ENCODE measurements around the gene DOCK2. TPM values are rescaled to one million over a fixed set of nuclear protein-coding genes. Genes with fewer than 3 reads are reported as not detected.

DOCK2 gene
- total RNA-seq, result 99.4 TPM
- 34.6 TPM for polyA plus RNA-seq
- long read RNA-seq, donor 1, result 0 reads
- long read RNA-seq, donor 2, result 0 reads
- long read RNA-seq, donor 3, full-length matches to known transcripts, result 8 of 35 reads
- long read RNA-seq, donor 3, partial matches to known transcripts, result 27 of 35 reads
- long read RNA-seq, donor 3, other reads (novel, unspliced or antisense), result 0 of 35 reads
- long read RNA-seq, donor 4, full-length matches to known transcripts, result 7 of 21 reads
- long read RNA-seq, donor 4, partial matches to known transcripts, result 14 of 21 reads
- long read RNA-seq, donor 4, other reads (novel, unspliced or antisense), result 0 of 21 reads
- long read RNA-seq, donor 5, full-length matches to known transcripts, result 10 of 15 reads
- long read RNA-seq, donor 5, partial matches to known transcripts, result 5 of 15 reads
- long read RNA-seq, donor 5, other reads (novel, unspliced or antisense), result 0 of 15 reads
- long read RNA-seq, donor 6, full-length matches to known transcripts, result 7 of 7 reads
- long read RNA-seq, donor 6, partial matches to known transcripts, result 0 of 7 reads
- long read RNA-seq, donor 6, other reads (novel, unspliced or antisense), result 0 of 7 reads
- long read RNA-seq, donor 7, full-length matches to known transcripts, result 7 of 7 reads
- long read RNA-seq, donor 7, partial matches to known transcripts, result 0 of 7 reads
- long read RNA-seq, donor 7, other reads (novel, unspliced or antisense), result 0 of 7 reads
- long read RNA-seq, donor 8, full-length matches to known transcripts, result 4 of 4 reads
- long read RNA-seq, donor 8, partial matches to known transcripts, result 0 of 4 reads
- long read RNA-seq, donor 8, other reads (novel, unspliced or antisense), result 0 of 4 reads
- long read RNA-seq, donor 9, full-length matches to known transcripts, result 10 of 10 reads
- long read RNA-seq, donor 9, partial matches to known transcripts, result 0 of 10 reads
- long read RNA-seq, donor 9, other reads (novel, unspliced or antisense), result 0 of 10 reads
- long read RNA-seq, donor 10, full-length matches to known transcripts, result 3 of 9 reads
- long read RNA-seq, donor 10, partial matches to known transcripts, result 6 of 9 reads
- long read RNA-seq, donor 10, other reads (novel, unspliced or antisense), result 0 of 9 reads

DNA sequence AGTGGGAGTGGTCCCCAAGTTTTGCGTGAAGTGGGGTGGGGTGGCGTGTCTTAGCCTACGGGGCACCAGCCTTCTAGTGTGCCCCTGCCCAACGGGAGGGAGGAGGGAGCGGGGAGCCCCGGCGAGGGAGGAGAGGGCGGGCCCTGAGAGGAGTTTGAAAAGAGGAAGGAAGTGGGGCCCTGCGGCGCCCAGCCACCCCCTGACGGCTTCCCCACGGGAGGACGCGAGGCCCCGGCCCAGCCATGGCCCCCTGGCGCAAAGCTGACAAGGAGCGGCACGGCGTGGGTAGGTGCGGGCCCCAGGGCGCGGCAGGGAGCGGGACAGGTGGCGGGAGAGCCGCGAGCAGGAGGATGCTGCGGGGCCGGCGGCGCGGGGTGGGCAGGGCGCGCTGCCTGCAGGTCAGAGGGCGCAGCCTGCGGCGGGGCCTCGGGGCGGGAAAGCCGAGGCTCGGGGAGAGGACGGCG, at the start of gene DOCK2:
Gene DOCK2 (plus strand): TSS at position 191 of the 464 bp plus-strand sequence. CDS start 52 bp downstream, at position 243.
- H3K4me3 ChIP-seq (ENCODE audit: low read length in 2 of 2), result peak within 1 kb of the TSS; percentile 65 to 70
- peak in 8 of 9 donors; percentile 37 to 87 (median 64) for DNase-seq (ENCODE audit: low read depth in 6 of 9, low spot score in 9 of 9)
- peaks cover 3 to 27% of the 10 kb centered on the region in 2 donors for H3K36me3 ChIP-seq (ENCODE audit: control insufficient read depth in 2 of 2, insufficient read depth in 2 of 2, low read length in 1 of 2)
- peaks cover 9 to 19% of the 10 kb centered on the region in 2 donors for H3K4me1 ChIP-seq (ENCODE audit: control insufficient read depth in 2 of 2, insufficient read depth in 2 of 2, low read length in 2 of 2)
- H3K9me3 ChIP-seq (ENCODE audit: control insufficient read depth in 2 of 2, insufficient read depth in 1 of 2, low read length in 1 of 2), result peaks cover 1 to 6% of the 10 kb centered on the region in 2 donors
- WGBS, result under 1% methylated on average over 42 of the region's 42 CpGs
- no peaks in the 10 kb centered on the region for H3K27me3 ChIP-seq (ENCODE audit: control insufficient read depth in 2 of 2, insufficient read depth in 1 of 2, low read length in 1 of 2)
- peak within 1 kb of the TSS; percentile 93 for H3K27ac ChIP-seq (ENCODE audit: low read depth in 1 of 2, low read length in 1 of 2)

DNA sequence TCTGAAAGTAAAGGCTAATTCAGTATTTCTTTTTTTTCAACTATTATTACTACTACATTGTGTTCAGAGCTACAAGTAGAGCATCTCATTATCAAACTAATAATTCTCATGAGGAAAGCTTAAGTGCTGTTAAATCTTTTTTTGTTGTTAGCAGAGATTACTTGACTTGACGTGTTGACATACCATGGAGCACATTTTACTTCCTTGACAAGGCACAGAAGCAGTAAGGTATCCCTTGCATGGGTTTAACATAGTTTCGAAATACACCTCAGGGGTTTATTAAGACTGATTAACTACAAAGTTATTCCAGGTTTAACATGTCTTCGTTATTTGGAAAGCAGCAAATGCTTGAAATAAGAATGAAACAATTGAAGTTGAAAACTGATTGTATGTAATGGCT, 46.5 kb upstream of the DOCK2 start:
- Histone ChIP-seq H3K36me3 (ENCODE audit: control insufficient read depth in 2 of 2, insufficient read depth in 2 of 2, low read length in 1 of 2) (peaks cover 25 to 59% of the 10 kb centered on the region in 2 donors), H3K4me3 (ENCODE audit: low read length in 2 of 2) (no peak overlapping the region), H3K27ac (ENCODE audit: low read depth in 1 of 2, low read length in 1 of 2) (no peak overlapping the region), H3K27me3 (ENCODE audit: control insufficient read depth in 2 of 2, insufficient read depth in 1 of 2, low read length in 1 of 2) (no peaks in the 10 kb centered on the region), H3K9me3 (ENCODE audit: control insufficient read depth in 2 of 2, insufficient read depth in 1 of 2, low read length in 1 of 2) (no peaks in the 10 kb centered on the region), H3K4me1 (ENCODE audit: control insufficient read depth in 2 of 2, insufficient read depth in 2 of 2, low read length in 2 of 2) (peaks cover 0 to 3% of the 10 kb centered on the region in 2 donors)
- 96% methylated on average over 3 of the region's 3 CpGs for WGBS
- DNase-seq (ENCODE audit: low read depth in 6 of 9, low spot score in 9 of 9), result no peak

DNA sequence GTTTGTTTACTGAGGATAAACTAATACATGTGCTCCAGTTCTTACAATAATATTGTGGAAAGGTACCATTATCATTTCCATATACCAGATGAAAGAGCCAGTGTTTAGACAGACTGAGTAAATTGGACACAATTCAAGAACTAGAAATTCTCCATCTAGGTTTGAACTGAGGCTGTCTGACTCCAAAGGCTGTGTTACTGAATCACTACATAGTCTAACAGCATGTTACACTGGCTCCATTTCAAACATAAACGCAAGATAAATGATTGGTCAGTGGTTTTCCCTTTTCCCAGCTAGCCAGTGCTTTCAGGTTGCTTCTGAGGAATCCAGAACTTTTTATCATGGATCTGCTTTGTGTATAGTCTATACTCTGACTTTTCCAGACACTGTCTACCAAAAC, 45.4 kb upstream of the DOCK2 start:
- DNase-seq (ENCODE audit: low read depth in 6 of 9, low spot score in 9 of 9), result no peak
- Histone ChIP-seq H3K4me1 (ENCODE audit: control insufficient read depth in 2 of 2, insufficient read depth in 2 of 2, low read length in 2 of 2) (no peaks in the 10 kb centered on the region), H3K27ac (ENCODE audit: low read depth in 1 of 2, low read length in 1 of 2) (no peak overlapping the region), H3K27me3 (ENCODE audit: control insufficient read depth in 2 of 2, insufficient read depth in 1 of 2, low read length in 1 of 2) (no peaks in the 10 kb centered on the region), H3K4me3 (ENCODE audit: low read length in 2 of 2) (no peak overlapping the region), H3K36me3 (ENCODE audit: control insufficient read depth in 2 of 2, insufficient read depth in 2 of 2, low read length in 1 of 2) (peaks cover 25 to 67% of the 10 kb centered on the region in 2 donors), H3K9me3 (ENCODE audit: control insufficient read depth in 2 of 2, insufficient read depth in 1 of 2, low read length in 1 of 2) (no peaks in the 10 kb centered on the region)
- 51% methylated on average over 1 of the region's 1 CpG for WGBS

DNA sequence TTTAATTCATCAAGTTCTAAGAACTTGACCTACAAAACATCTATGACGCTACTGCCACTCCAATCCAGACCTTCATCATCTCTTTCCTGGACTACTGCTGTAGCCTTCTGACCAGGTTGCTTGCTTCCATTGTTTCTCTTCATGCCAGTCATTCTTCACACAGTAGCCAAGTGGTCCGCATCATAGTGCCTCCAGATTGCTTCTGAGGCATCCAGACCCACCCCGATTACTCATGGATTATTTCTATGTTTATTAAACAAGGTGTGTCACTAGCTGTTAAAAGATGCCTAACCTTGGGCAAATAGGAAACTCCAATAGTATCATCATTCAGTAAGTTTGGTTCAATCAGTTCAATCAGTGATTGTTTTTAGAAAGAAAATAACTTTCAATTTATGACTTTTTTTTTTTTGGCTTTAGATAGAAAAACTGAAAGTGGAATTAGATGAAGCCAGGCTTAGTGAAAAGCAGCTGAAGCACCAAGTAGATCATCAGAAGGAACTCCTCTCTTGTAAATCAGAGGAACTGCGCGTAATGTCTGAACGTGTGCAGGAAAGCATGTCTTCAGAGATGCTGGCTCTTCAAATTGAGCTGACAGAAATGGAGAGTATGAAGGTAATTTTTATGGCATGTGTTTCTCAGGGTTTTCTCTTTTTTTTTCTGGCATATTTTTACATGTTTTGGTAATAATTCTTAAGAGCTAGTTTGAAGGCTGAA, 44.0 kb upstream of the DOCK2 start:
- H3K36me3 ChIP-seq (ENCODE audit: control insufficient read depth in 2 of 2, insufficient read depth in 2 of 2, low read length in 1 of 2), result peaks cover 25 to 74% of the 10 kb centered on the region in 2 donors
- 99% methylated on average over 6 of the region's 6 CpGs for WGBS
- H3K4me1 ChIP-seq (ENCODE audit: control insufficient read depth in 2 of 2, insufficient read depth in 2 of 2, low read length in 2 of 2), result no peaks in the 10 kb centered on the region

DNA sequence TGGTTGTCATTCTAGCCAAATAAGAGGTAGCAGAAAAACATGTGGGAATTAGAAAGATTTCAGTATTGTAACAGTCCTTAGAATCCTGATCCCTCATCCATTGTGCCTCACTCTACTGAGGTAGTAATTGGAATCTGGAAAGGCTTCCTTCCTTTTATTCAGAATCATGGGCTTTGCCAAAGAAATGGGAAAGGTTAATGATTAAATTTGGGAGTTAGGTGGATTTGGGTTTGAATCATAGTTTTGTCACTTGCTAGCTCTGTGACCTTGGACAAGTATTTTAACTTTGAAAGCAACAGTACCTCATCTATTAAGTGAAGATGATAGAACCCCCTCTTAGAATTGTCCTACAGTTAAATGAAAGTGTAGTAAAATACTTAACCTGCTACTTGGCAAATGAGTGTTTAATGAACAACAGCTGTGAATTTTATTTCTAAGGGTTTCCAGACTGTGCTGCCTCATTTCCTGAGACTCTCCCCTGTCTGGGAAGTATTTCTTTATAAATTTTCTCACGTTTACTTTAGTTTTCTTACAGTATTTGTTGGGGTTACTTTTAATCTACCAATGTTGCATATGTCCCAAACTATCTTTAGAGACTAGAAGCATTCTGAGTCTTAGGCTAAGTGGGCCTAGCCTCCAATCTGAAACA, 41.8 kb upstream of the DOCK2 start:
- no peak for DNase-seq (ENCODE audit: low read depth in 6 of 9, low spot score in 9 of 9)
- H3K9me3 ChIP-seq (ENCODE audit: control insufficient read depth in 2 of 2, insufficient read depth in 1 of 2, low read length in 1 of 2), result no peaks in the 10 kb centered on the region
- no peak overlapping the region for H3K27ac ChIP-seq (ENCODE audit: low read depth in 1 of 2, low read length in 1 of 2)
- WGBS, result 96% methylated on average over 1 of the region's 1 CpG
- H3K4me1 ChIP-seq (ENCODE audit: control insufficient read depth in 2 of 2, insufficient read depth in 2 of 2, low read length in 2 of 2), result no peaks in the 10 kb centered on the region
- H3K36me3 ChIP-seq (ENCODE audit: control insufficient read depth in 2 of 2, insufficient read depth in 2 of 2, low read length in 1 of 2), result peaks cover 25 to 75% of the 10 kb centered on the region in 2 donors
- no peaks in the 10 kb centered on the region for H3K27me3 ChIP-seq (ENCODE audit: control insufficient read depth in 2 of 2, insufficient read depth in 1 of 2, low read length in 1 of 2)
- no peak overlapping the region for H3K4me3 ChIP-seq (ENCODE audit: low read length in 2 of 2)

More for the DNA sequence above, 44.0 kb upstream of the DOCK2 start:
- H3K9me3 ChIP-seq (ENCODE audit: control insufficient read depth in 2 of 2, insufficient read depth in 1 of 2, low read length in 1 of 2), result no peaks in the 10 kb centered on the region
- no peaks in the 10 kb centered on the region for H3K27me3 ChIP-seq (ENCODE audit: control insufficient read depth in 2 of 2, insufficient read depth in 1 of 2, low read length in 1 of 2)
- H3K4me3 ChIP-seq (ENCODE audit: low read length in 2 of 2), result no peak overlapping the region
- no peak for DNase-seq (ENCODE audit: low read depth in 6 of 9, low spot score in 9 of 9)
- H3K27ac ChIP-seq (ENCODE audit: low read depth in 1 of 2, low read length in 1 of 2), result no peak overlapping the region

DNA sequence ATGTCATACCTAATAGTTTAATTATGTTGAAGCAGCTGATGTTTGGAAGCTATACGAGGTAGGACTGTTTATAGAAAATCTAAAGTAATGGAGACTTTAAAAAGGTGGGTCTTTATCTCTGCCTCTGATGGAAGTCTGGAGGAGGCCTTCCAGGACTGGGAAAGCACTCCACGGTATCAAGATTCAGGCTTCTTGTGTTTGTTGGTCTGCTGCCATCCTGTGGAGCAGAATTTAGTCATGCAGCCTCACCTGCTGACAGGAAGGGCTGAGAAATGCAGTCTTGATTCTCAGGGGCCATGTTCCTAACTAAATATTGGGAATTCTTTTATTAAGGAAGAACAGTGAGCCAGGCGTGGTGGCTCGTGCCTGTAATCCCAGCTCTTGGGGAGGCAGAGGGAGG, 37.6 kb upstream of the DOCK2 start:
- no peaks in the 10 kb centered on the region for H3K27me3 ChIP-seq (ENCODE audit: control insufficient read depth in 2 of 2, insufficient read depth in 1 of 2, low read length in 1 of 2)
- peaks cover 22 to 62% of the 10 kb centered on the region in 2 donors for H3K36me3 ChIP-seq (ENCODE audit: control insufficient read depth in 2 of 2, insufficient read depth in 2 of 2, low read length in 1 of 2)
- H3K27ac ChIP-seq (ENCODE audit: low read depth in 1 of 2, low read length in 1 of 2), result peak overlapping the region in 1 of 2 donors; percentile 25
- no peak overlapping the region for H3K4me3 ChIP-seq (ENCODE audit: low read length in 2 of 2)
- H3K4me1 ChIP-seq (ENCODE audit: control insufficient read depth in 2 of 2, insufficient read depth in 2 of 2, low read length in 2 of 2), result no peaks in the 10 kb centered on the region
- no peaks in the 10 kb centered on the region for H3K9me3 ChIP-seq (ENCODE audit: control insufficient read depth in 2 of 2, insufficient read depth in 1 of 2, low read length in 1 of 2)
- WGBS, result 96% methylated on average over 4 of the region's 4 CpGs
- no peak for DNase-seq (ENCODE audit: low read depth in 6 of 9, low spot score in 9 of 9)

DNA sequence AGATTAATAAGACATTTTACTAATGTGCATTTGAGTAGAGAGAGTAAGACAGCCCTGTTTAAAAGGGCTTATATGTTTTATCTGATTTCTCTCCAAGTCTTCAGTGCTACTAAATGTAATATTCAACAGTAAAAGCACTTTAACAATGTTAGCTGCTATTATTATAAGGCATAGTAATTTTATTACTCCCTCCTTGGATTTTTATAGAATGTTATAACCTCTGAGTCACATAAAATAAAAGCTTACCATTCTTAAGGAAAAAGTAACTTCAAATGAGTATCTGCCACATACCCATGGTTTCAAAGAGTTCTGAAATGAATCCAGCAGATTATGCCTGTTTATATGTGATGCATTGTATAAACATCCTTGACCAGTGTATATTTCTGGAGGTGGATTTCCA, 34.5 kb upstream of the DOCK2 start:
- DNase-seq (ENCODE audit: low read depth in 6 of 9, low spot score in 9 of 9), result no peak
- Histone ChIP-seq H3K36me3 (ENCODE audit: control insufficient read depth in 2 of 2, insufficient read depth in 2 of 2, low read length in 1 of 2) (peaks cover 21 to 44% of the 10 kb centered on the region in 2 donors), H3K27ac (ENCODE audit: low read depth in 1 of 2, low read length in 1 of 2) (no peak overlapping the region), H3K9me3 (ENCODE audit: control insufficient read depth in 2 of 2, insufficient read depth in 1 of 2, low read length in 1 of 2) (no peaks in the 10 kb centered on the region), H3K4me3 (ENCODE audit: low read length in 2 of 2) (no peak overlapping the region), H3K27me3 (ENCODE audit: control insufficient read depth in 2 of 2, insufficient read depth in 1 of 2, low read length in 1 of 2) (no peaks in the 10 kb centered on the region), H3K4me1 (ENCODE audit: control insufficient read depth in 2 of 2, insufficient read depth in 2 of 2, low read length in 2 of 2) (no peaks in the 10 kb centered on the region)

DNA sequence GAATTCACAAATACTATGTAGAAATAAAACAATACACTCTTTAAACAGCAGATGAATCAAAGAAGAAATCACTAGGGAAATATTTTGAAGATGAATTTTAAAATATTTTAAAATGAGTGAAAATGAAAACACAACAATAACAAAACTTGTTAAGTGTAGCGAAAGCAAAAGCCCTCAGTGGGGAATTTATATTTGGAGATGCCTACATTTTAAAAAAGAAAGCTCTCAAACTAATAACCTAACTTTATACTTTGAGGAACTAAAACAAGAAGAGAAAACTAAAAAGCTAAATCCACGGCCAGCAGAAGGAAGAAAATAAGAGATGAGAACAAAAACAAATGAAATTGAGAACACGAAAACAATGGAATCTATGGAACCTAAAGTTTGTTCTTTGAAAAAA, 30.8 kb upstream of the DOCK2 start:
- H3K4me1 ChIP-seq (ENCODE audit: control insufficient read depth in 2 of 2, insufficient read depth in 2 of 2, low read length in 2 of 2), result no peaks in the 10 kb centered on the region
- no peak overlapping the region for H3K27ac ChIP-seq (ENCODE audit: low read depth in 1 of 2, low read length in 1 of 2)
- 95% methylated on average over 3 of the region's 3 CpGs for WGBS
- no peaks in the 10 kb centered on the region for H3K9me3 ChIP-seq (ENCODE audit: control insufficient read depth in 2 of 2, insufficient read depth in 1 of 2, low read length in 1 of 2)
- peaks cover 9 to 17% of the 10 kb centered on the region in 2 donors for H3K36me3 ChIP-seq (ENCODE audit: control insufficient read depth in 2 of 2, insufficient read depth in 2 of 2, low read length in 1 of 2)
- H3K4me3 ChIP-seq (ENCODE audit: low read length in 2 of 2), result no peak overlapping the region
- H3K27me3 ChIP-seq (ENCODE audit: control insufficient read depth in 2 of 2, insufficient read depth in 1 of 2, low read length in 1 of 2), result no peaks in the 10 kb centered on the region
- no peak for DNase-seq (ENCODE audit: low read depth in 6 of 9, low spot score in 9 of 9)

Data from thymus (tissue), 14 donors.